GM18873 (cell line): ENCODE measurements around the gene TSPYL1.
A peak's percentile ranks its signal among the peaks of the same experiment; 100 is the strongest.
"Not testable (repeated sequence)": the region's sequence is repeated elsewhere in the genome, so short reads cannot be mapped to it uniquely, and the experiment has no call there.

Experiments used
- ATAC-seq: cut with Tn5 transposase; IDR thresholded peaks from one replicate; pipeline ENCODE4 v1.9.1; 2021; ENCODE audit warnings: mild to moderate bottlenecking, moderate library complexity, moderate number of reproducible peaks; ENCODE audit not compliant: unreplicated experiment, low FRiP score

Gene TSPYL1

DNA sequence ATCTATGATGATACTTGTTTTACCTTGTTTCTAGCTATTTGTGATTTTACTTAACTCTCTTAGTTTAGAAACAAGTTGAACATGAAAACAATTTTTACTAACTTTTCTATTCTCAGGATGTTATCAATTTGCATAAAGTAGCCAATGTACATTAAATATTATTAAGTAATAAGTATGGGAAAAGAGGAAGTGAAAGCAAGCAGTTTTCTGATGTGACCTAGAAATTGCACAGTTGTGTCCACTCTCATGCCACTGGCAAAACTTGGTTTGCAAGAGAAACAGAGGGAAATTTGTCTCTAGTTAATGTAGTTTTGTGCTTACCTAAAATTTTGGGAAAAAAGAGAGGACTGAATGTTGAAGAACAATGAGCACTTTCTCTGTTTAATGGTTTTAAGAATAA is 19.2 kb upstream of the TSPYL1 start:
- ATAC-seq, result no peak

- no peak for ATAC-seq
These were observed 18.5 kb upstream of the TSPYL1 start for GRCh38 chr6:116298273-116298672.

DNA sequence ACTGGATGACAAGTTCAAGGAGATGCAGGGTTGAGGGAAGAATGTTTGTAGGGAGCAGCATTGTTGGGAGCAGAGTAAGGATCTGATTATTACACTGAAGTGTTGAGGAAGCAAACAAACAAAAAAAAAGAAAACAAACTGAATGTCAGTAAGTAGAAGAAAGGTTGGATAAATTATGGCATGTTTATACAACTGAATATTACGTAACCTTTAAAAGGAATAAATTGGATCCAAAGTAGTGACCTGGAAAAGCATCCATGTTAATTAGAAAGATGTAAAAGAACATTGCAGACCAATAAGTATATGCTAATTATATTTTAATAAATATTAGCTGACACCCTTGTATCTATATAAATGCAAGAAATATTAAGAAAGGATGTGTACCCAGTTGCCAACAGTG is 12.8 kb upstream of the TSPYL1 start:
- no peak for ATAC-seq

DNA sequence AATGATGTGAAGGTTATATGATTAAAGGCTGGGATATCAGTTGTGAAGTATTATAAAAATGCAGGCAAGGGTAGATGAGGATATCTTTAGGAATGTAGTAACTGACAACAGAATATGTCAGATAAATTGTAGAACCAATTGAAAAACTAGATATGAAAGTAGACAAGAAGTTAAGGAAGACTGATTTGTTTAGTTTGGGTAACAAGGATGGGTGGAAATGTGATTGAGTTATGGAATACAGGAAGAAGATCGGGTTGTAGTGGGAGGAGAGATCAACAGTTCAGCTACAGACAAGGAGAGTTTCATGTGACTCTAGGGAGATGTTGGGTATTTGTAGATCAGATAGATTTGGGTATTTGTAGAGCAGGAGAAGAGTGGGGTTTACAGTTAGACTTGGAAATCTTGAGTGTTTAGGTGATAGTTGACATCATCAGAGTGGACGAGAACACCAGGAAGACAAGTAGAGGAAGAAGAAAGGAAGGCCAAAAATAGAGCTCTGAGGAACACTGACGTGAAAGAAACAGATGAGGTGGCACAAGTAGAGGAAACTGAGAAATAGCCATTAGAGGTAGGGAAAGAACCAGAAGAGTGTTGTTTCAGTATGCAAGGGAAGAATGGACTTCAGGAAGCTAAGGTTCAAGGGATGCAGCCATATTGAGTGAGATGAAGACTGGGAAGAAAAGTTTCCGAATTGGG is 12.1 kb upstream of the TSPYL1 start:
- ATAC-seq, result no peak

DNA sequence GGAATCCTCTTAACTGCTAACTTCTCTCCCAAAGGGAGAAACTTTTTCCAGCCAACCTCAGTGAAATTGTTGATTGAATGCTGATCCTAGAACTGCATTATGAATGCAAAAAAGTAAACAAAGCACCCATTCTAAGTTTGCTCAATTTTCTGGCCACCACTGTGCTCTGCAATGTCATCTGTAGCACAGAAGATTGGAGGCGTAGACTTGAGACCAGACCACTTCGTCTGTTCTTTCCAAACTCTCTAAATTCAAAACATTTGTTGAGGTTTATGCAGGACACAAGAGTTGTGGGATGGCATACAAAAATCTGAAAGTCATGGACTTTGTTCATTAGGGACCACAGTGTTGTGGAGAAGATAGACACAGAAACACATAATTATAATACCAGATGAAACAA is 11.1 kb upstream of the TSPYL1 start:
- no peak for ATAC-seq

- no peak for ATAC-seq
These were observed 10.1 kb upstream of the TSPYL1 start for GRCh38 chr6:116289876-116290275.

- no peak for ATAC-seq
These were observed 8.1 kb upstream of the TSPYL1 start for GRCh38 chr6:116287689-116288282.

DNA sequence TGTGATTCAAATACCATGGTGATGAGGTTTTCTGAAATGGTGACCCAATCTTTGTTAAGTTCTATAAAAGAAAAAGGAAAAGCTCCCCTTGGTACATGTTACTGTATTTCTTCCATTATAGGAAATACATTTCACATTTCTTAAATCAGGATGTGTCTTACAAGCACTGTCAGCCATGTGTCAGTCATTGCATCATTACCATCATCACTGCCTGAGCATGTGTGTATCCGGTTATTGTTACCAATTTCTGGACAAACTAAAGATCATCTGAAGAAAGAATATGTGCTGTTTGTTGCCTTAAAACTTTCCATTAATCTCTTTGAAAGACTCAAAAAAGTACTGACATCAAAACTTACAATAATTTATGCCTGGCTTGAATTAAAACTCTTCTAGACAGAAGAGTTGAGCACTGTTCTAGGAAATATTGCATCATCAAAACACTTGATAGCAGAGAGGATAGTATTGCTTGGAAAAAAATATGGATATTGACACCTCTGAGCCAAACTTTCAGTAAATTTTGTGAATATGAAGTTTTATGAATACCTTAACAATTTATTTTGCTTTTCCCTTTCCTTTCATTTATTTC is 7.1 kb upstream of the TSPYL1 start:
- no peak for ATAC-seq

DNA sequence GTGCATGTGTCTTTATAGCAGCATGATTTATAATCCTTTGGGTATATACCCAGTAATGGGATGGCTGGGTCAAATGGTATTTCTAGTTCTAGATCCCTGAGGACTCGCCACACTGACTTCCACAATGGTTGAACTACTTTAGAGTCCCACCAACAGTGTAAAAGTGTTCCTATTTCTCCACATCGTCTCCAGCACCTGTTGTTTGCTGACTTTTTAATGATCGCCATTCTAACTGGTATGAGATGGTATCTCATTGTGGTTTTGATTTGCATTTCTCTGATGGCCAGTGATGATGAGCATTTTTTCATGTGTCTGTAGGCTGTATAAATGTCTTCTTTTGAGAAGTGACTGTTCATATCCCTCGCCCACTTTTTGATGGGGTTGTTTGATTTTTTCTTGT is 5.3 kb upstream of the TSPYL1 start:
- ATAC-seq, result not testable (repeated sequence)

DNA sequence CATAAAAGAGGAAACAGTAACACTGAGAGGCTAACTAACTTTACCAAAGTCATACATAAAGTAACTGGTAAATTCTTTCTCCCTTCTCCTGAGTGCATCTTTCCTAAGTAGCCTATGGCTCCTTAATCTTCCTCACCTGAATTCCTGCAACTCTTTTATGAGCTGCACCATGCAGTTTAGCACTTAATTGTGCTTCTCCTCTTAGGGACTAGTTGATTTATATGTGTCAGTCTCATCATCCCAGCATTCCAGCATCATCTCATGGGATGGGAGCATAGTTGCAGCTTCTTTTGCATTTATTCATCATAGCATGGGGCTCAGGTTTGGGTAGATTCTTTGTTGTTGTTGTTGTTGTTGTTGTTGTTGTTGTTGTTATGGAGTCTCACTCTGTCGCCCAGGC is 3.5 kb upstream of the TSPYL1 start:
- no peak for ATAC-seq

- ATAC-seq, result no peak
These were observed 3.0 kb upstream of the TSPYL1 start for GRCh38 chr6:116282698-116283097.

GRCh38 chr6:116280933-116281316 is 1.2 kb upstream of the TSPYL1 start:
- no peak for ATAC-seq

DNA sequence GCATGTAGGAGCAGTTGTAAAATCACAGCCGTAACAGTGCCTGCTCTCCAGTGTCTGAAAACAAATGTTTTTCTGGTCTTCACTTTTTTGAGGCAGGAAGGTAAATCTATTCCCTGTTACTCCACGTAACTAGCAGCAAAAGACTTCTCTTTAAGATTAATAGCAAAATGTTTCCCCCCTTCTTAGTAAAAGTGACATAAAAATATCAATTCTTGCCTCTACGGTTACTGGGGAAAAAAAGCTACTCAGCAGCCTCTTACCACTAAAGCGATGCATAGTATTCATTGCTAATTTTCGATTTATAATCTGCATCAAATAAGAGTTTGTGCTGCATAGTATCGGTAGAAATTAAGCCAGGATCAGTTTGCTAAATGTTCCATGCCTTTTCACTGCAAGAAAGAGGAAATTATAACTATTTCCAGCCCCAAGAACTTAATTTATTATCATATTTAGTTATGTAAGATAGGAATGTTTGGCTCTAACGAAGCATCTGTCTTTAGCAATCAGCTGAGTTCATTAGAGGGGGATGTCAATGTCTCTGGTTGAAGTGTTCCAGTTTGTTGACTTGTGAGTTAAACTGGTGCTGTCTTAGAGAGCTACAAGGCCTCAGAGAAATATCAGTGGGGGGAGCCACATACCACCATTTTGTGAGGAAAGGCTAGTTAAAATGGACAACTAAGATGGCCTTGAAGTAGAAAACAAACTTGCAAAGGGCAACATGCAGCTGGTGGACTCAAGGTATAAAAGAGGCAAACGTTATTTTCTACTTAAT is 617 bp upstream of the TSPYL1 start:
- no peak for ATAC-seq

GRCh38 chr6:116278854-116279231 is 887 bp downstream of the TSPYL1 start:
- ATAC-seq, result no peak

DNA sequence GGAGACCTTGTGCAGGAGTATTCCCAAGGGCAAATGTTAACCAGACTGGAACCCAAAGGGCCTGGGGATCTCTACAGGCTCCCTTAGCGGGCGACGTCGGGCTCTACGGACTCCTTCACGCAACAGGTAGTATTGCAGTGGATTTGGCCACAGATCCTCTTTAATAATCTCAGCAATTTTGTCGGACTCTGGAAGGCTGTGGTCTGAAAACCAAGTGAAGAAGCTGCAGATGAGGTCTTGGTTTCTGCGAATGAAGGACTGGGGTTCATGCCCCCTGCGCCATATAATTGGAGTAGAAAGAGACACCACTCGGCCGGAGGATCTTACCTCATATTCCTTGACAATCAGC is 1.3 kb downstream of the TSPYL1 start:
- ATAC-seq, result no peak

GRCh38 chr6:116277124-116277523 is 2.6 kb downstream of the TSPYL1 start:
- no peak for ATAC-seq

DNA sequence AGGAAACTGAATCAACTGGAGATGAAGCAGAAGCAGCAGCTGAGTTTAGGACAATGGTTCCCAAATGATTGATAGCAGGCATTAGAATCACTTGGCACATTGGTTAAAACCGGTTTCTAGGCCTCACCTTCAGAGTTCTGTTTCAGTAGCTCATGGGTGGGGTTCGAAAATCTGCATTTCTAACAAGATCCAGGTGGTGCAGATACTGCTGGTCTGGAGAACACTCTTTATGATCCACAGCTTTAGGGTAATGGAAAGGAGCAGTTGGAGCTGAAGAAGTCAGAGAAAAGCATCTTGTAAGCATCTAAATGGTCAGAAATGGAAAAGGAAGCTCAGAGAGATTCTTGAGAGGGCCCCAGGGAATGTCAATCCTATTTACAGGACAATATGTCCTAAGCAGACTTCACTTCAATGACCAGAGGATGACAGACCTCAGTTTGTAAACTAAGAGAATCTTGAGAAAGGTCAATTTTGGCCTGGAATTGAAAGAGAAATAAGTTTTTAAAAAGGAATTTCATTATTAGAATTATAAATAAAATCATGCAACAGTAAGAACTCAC is 8.5 kb downstream of the TSPYL1 start:
- no peak for ATAC-seq

DNA sequence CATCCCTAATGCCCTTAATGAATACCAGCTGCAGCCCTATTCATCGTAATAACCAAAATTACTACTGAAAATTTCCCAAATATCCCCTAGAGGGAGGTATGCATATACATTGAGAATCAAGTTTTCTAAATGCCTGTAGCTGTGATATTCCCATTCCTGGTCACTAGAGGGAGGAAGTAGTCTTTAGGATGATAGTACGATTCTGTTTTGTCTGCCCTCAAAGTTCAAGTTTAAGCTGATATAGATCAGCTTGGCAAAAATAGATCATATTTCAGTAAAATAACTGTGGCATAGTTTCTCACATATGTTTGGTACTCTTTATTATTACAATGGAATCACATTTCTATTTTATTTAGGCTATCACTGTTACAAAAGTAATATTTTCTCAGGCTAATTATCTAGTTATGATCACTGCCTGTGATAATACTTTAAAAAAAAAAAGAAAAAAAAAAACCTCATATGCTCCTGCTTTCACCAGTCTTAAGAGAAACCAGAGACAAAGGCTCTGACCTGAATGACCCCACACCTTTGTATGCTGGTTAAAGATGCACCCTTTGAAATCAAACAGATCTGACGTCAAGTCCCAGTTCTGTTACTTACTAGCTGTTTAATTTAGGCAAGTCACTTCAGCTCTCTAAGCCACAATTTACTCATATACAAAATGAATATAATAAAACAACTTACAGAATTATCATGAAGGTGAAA is 11.0 kb downstream of the TSPYL1 start:
- ATAC-seq, result peak; percentile 73

DNA sequence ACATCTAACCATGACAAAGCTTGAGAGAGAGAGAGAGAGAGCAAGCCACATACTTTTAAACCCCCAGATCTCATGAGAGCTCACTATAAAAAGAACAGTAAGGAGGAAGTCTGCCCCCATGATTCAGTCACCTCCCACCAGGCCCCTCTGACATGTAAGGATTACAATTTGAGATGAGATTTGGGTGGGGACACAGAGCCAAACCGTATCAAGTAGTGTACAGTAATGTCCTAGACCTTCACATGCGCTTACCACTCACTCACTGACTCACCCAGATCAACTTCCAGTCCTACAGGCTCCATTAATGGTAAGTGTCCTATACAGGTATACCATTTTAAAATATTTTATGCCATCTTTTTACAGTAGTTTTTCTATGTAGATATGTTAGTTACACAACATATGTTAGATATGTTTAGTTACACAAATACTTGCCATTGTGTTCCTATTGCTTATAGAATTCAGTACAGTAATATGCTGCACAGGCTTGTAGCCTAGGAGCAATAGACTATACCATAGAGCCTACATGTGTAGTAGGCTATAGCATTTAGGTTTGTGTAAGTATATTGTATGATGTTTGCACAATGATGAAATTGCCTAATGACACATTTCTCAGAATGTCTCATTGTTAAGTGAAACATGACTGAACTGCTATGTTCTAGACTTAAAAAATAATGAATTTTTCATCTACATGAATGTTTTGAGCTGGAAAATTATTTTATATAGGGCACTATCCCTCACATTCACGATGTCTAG is 11.7 kb downstream of the TSPYL1 start:
- ATAC-seq, result no peak

GRCh38 chr6:116266803-116267202 is 12.9 kb downstream of the TSPYL1 start:
- ATAC-seq, result no peak
